Activated CD4-positive, alpha-beta T cell treated with anti-CD3 and anti-CD28 coated beads, Interleukin-2, amount 10 ng/mL, durations not matched to agents 7 days and 5 days (primary cell): ENCODE results near the gene POMC. TPM values are rescaled to one million over a fixed set of nuclear protein-coding genes. Genes with fewer than 3 reads are reported as not detected.
A peak's percentile ranks its signal among the peaks of the same experiment; 100 is the strongest.
"Not testable (repeated sequence)": the region's sequence is repeated elsewhere in the genome, so short reads cannot be mapped to it uniquely, and the experiment has no call there.

Source experiments
- CTCF ChIA-PET: fragments of 350-600 bp; sonication (Branson Sonifier 250); formaldehyde crosslinking; loops from one replicate; lab custom pipeline; 2021; ENCODE audit warnings: antibody characterized with exemption; lab: Charles Lee
- POLR2A ChIA-PET: fragments of 350-600 bp; sonication (Branson Sonifier 250); formaldehyde crosslinking; loops from one replicate; lab custom pipeline; 2021; ENCODE audit warnings: antibody characterized with exemption; lab: Charles Lee
- DNase-seq: peaks from one replicate; pipeline ENCODE4 v3.0.0-alpha.2; 2020
- H3K27ac Mint-ChIP-seq: one replicate; pipeline ENCODE4 v1.8.0; 2021; ENCODE audit warnings: mild to moderate bottlenecking, moderate library complexity, mixed read lengths
- H3K27me3 Mint-ChIP-seq: one replicate; pipeline ENCODE4 v1.8.0; 2021; ENCODE audit warnings: mixed read lengths
- H3K36me3 Mint-ChIP-seq: one replicate; pipeline ENCODE4 v1.8.0; 2021; ENCODE audit warnings: low read depth, mixed read lengths
- H3K4me1 Mint-ChIP-seq: one replicate; pipeline ENCODE4 v1.8.0; 2021; ENCODE audit warnings: mixed read lengths
- H3K4me3 Mint-ChIP-seq: one replicate; pipeline ENCODE4 v1.8.0; 2021; ENCODE audit warnings: mild to moderate bottlenecking, moderate library complexity, mixed read lengths
- H3K9me3 Mint-ChIP-seq: one replicate; pipeline ENCODE4 v1.8.0; 2021; ENCODE audit warnings: mixed read lengths
- total RNA-seq, 2 experiments: library from RNA; stranded (reverse); gene quantifications; one replicate each; pipeline ENCODE4 v1.2.3, GENCODE V29; 2021

Gene POMC
- total RNA-seq, 2 experiments from 2014 or later = 4.1 to 5.0 TPM

DNA sequence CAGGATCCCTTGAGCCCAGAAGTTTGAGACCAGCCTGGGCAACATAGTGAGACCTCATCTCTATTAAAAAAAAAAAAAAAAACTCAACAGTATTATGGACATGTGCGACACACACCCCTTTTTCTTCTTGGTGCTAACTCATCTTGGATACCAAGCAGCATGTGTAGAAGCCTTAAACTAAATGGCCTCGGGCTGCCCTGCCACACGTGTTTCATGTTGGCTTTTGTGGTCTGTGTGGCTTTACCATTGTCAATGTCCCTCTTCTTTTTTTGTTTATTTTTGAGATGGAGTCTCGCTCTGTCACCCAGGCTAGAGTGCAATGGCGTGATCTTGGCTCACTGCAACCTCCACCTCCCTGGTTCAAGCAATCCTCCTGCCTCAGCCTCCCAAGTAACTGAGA, 17.4 kb downstream of the POMC start:
- H3K9me3 Mint-ChIP-seq, H3K36me3 Mint-ChIP-seq, H3K4me3 Mint-ChIP-seq, DNase-seq, H3K4me1 Mint-ChIP-seq, H3K27ac Mint-ChIP-seq, POLR2A ChIA-PET, H3K27me3 Mint-ChIP-seq, CTCF ChIA-PET: not testable (repeated sequence)

DNA sequence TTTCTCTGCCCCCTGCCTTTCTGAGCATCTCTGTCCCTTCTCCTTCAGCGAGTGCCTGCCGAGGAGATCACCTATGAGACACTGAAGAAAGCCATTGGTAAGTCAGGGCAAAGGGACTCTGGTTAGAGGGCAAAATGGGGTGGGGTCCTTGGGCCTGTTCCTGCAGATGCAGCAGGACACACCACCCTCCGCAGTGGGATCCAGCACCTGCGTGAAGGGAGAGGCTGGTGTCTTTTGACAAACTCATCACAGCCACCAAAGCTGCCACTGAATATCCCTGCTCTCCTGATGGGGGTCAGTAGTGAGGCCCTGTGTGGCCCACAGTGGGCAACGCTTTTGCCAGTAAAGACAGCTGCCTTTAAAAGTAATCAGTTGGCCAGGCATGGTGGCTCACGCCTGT, 18.7 kb downstream of the POMC start:
- DNase-seq = no peak
- H3K4me1 Mint-ChIP-seq = peaks cover 4% of the 10 kb centered on the region
- POLR2A ChIA-PET = no interaction called here
- H3K27ac Mint-ChIP-seq = no peak overlapping the region
- CTCF ChIA-PET = no interaction called here
- no peaks in the 10 kb centered on the region for H3K9me3 Mint-ChIP-seq
- peaks cover 5% of the 10 kb centered on the region for H3K27me3 Mint-ChIP-seq
- H3K36me3 Mint-ChIP-seq = no peaks in the 10 kb centered on the region
- H3K4me3 Mint-ChIP-seq = no peak overlapping the region

DNA sequence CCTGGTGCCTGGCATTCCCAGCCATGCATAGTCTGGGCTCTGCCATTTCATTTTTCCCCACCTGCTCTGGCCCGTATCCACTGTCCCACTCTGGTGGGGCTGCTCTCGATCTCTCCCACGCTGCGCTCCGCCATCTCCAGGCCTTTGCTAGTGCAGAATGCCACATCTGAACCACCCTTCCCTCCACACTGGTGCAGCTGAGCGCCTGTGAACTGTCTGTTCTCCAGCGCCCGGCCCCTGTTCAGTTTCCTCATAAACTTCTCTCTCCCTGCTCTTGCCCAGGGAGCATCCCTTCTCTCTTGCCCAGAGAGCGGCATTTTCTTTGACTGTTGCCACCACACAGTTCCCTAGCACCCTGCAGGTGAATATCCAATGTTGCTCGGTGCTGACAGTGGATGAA, 21.5 kb downstream of the POMC start:
- Mint-ChIP-seq H3K9me3 (no peaks in the 10 kb centered on the region), H3K27ac (no peak overlapping the region), H3K27me3 (peaks cover 5% of the 10 kb centered on the region), H3K4me3 (no peak overlapping the region), H3K36me3 (no peaks in the 10 kb centered on the region), H3K4me1 (peaks cover 4% of the 10 kb centered on the region)
- ChIA-PET CTCF (no interaction called here), POLR2A (no interaction called here)
- DNase-seq = no peak

DNA sequence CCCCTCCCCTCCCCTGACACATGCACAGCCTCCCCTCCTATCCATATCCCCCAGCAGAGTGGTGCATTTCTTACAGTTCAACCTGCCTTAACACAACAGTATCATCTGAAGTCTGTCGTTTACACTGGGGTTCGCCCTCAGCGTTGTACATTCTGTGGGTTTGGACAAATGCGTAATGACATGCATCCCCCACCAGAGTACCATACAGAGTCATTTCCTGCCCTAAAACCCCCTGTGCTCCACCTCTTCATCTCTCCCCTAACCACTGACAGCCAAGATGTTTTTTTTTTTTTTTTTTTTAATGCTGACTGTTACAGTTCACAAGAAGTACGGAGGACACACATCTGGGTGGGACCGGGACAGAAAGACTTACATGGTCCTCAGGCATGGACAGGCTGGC, 22.6 kb downstream of the POMC start:
- Mint-ChIP-seq H3K9me3 (no peaks in the 10 kb centered on the region), H3K4me3 (no peak overlapping the region), H3K4me1 (peaks cover 4% of the 10 kb centered on the region), H3K36me3 (no peaks in the 10 kb centered on the region), H3K27ac (no peak overlapping the region), H3K27me3 (peaks cover 5% of the 10 kb centered on the region)
- ChIA-PET POLR2A (no interaction called here), CTCF (interaction anchor here (1.1 kb wide), 1 partner anchor 78 kb away, joined by 3 read pairs; no protein-coding TSS in a partner anchor)
- DNase-seq = no peak

DNA sequence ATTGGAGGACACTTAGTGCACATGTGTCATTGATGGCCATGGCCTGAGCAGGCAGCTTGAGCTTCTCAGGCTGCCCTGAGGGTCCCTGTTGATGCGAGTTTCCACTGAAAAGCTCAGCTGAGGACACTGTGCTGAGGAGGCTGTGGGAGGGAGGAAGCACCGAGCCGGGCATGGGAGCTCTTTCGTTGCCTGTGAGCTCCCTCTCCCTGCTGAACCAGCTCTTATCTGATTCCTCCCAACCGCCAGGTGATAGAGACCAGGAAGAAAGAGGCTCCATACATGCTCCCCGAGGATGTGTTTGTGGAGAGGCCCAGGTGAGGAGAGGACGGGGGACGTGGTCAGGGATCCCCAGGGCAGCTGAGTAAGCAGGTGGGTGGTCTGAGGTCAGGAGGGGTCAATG, 27.3 kb downstream of the POMC start:
- H3K4me3 Mint-ChIP-seq = no peak overlapping the region
- peaks cover 4% of the 10 kb centered on the region for H3K4me1 Mint-ChIP-seq
- ChIA-PET POLR2A (no interaction called here), CTCF (interaction anchor here (0.6 to 0.7 kb wide), 3 partner anchors 56 to 982 kb away, joined by 3 read pairs; no protein-coding TSS in a partner anchor)
- H3K27ac Mint-ChIP-seq = no peak overlapping the region
- H3K9me3 Mint-ChIP-seq = no peaks in the 10 kb centered on the region
- H3K36me3 Mint-ChIP-seq = no peaks in the 10 kb centered on the region
- H3K27me3 Mint-ChIP-seq = peaks cover 15% of the 10 kb centered on the region
- DNase-seq = no peak

DNA sequence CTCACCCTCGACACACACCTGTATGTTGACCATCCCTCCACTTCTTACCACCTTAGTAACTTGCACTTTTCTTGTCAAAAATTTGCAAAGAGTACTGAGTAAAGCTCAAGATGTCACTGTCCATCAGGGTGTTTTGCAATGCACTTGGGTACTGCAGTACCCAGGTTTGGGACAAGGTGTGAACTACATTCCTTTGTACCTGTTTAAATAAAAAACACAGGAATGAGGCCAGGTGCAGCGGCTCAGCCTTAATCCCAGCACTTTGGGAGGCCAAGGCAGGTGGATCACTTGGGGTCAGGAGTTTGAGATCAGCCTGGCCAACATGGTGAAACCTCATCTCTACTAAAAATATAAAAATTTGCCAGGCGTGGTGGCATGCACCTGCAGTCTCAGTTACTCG, 27.8 kb downstream of the POMC start:
- DNase-seq, H3K4me3 Mint-ChIP-seq, H3K9me3 Mint-ChIP-seq, H3K36me3 Mint-ChIP-seq, POLR2A ChIA-PET, H3K4me1 Mint-ChIP-seq, H3K27ac Mint-ChIP-seq: not testable (repeated sequence)
- CTCF ChIA-PET = interaction anchor here (0.6 kb wide), 1 partner anchor 56 kb away, joined by 3 read pairs; no protein-coding TSS in a partner anchor
- peaks cover 16% of the 10 kb centered on the region for H3K27me3 Mint-ChIP-seq

DNA sequence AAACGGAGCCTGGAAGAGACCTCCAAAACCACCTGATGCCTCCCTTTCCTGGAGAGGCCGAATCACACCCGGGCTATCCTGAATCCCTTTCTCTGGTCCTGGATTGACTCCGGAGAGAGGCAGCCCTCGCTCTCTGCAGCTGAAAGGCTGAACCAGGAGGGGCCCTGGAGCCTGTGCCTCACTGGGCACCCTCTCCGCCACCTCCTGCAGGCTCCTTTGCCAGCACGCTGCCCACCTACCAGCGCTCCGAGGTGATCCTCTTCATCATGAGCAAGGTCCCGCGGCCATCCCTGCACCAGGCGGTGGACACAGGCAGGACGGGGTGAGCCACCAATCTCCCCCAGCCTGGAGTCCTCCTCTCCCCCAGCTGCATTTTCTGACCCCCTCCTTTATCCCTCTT, 35.7 kb downstream of the POMC start:
- no peaks in the 10 kb centered on the region for H3K9me3 Mint-ChIP-seq
- H3K4me1 Mint-ChIP-seq = peaks cover 16% of the 10 kb centered on the region
- no peak for DNase-seq
- ChIA-PET POLR2A (no interaction called here), CTCF (no interaction called here)
- H3K36me3 Mint-ChIP-seq = no peaks in the 10 kb centered on the region
- peaks cover 58% of the 10 kb centered on the region for H3K27me3 Mint-ChIP-seq
- no peak overlapping the region for H3K27ac Mint-ChIP-seq
- no peak overlapping the region for H3K4me3 Mint-ChIP-seq

DNA sequence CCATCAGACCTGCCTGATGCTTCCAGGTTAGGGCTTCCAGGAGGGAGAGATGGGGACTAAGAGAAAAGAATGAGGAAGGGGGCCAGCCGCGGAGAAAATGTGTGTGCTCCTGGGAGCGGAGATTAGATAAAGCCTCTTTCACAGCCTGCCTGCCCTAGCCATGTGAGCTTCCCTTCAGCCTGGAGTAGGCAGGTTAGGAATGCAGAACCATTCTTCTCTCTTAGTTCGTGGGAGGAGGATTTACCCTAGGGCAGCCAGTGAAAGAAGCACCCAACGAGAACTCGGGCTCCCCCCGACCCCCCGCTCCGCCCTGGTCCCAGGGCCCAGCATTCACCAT, 36.1 kb downstream of the POMC start:
- DNase-seq = no peak
- Mint-ChIP-seq H3K27ac (no peak overlapping the region), H3K36me3 (no peaks in the 10 kb centered on the region), H3K4me1 (peaks cover 16% of the 10 kb centered on the region), H3K27me3 (peaks cover 57% of the 10 kb centered on the region), H3K4me3 (no peak overlapping the region), H3K9me3 (no peaks in the 10 kb centered on the region)
- CTCF ChIA-PET = interaction anchor here (5.4 kb wide), 1 partner anchor 157 kb away, joined by 44 read pairs; no protein-coding TSS in a partner anchor
- POLR2A ChIA-PET = no interaction called here

DNA sequence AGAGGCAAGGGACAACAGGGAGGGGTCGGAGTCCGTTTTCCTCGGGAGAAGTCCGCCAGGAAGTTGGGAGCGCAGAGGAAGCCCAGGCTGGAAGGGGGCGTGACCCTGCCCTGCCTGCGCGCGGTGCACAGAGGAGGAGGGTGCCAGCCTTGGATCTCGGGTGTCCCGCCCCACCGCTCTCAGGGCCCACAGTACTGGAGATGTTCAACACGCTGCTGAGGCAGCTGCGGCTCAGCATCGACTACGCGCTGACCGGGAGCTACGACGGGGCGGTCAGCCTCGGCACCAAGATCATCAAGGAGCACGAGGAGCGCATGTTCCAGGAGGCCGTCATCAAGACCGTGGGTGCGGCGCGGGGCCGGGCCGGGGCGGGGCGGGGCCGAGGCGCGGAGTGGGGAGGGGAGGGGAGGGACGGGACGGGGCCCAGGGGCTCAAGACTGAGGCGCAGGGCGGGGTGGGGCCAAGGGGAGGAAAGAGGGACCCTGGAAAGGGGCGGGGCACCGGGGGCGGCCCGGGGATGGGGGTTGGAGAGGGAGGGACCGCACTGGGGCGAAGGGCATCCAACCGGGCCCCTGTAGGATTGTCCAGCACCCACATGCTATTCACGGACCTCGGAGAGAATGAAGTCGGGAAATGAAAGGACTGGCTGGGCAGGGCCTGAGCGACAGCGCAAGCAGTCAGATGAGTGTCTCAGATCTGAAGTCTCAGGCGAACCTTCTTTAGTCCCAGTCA, 36.6 kb downstream of the POMC start:
- H3K36me3 Mint-ChIP-seq = no peaks in the 10 kb centered on the region
- H3K27ac Mint-ChIP-seq = no peak overlapping the region
- no peaks in the 10 kb centered on the region for H3K9me3 Mint-ChIP-seq
- CTCF ChIA-PET = interaction anchor here (5.4 kb wide), 1 partner anchor 156 kb away, joined by 44 read pairs; no protein-coding TSS in a partner anchor
- H3K4me1 Mint-ChIP-seq = peaks cover 16% of the 10 kb centered on the region
- DNase-seq = peak; percentile 20
- H3K4me3 Mint-ChIP-seq = peak overlapping the region; percentile 56
- POLR2A ChIA-PET = no interaction called here
- peaks cover 52% of the 10 kb centered on the region for H3K27me3 Mint-ChIP-seq

DNA sequence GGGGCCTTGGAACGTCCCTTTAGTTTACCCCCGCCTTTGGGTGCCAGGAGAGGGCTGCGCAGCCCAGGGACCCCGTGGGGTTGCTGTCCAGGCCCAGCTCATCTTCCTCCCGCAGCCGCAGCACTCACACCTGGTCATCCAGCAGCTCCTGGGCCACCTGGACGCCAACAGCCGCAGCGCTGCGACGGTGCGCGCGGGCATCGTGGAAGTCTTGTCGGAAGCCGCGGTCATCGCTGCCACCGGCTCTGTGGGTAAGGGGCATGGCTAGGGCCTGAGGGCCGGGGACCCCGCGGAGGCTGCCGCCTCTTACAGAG, 37.2 kb downstream of the POMC start:
- ChIA-PET CTCF (interaction anchor here (5.4 kb wide), 1 partner anchor 156 kb away, joined by 44 read pairs; no protein-coding TSS in a partner anchor), POLR2A (no interaction called here)
- H3K9me3 Mint-ChIP-seq = no peaks in the 10 kb centered on the region
- H3K4me3 Mint-ChIP-seq = peak overlapping the region; percentile 56
- H3K36me3 Mint-ChIP-seq = no peaks in the 10 kb centered on the region
- peaks cover 52% of the 10 kb centered on the region for H3K27me3 Mint-ChIP-seq
- H3K27ac Mint-ChIP-seq = no peak overlapping the region
- H3K4me1 Mint-ChIP-seq = peaks cover 16% of the 10 kb centered on the region
- no peak for DNase-seq

DNA sequence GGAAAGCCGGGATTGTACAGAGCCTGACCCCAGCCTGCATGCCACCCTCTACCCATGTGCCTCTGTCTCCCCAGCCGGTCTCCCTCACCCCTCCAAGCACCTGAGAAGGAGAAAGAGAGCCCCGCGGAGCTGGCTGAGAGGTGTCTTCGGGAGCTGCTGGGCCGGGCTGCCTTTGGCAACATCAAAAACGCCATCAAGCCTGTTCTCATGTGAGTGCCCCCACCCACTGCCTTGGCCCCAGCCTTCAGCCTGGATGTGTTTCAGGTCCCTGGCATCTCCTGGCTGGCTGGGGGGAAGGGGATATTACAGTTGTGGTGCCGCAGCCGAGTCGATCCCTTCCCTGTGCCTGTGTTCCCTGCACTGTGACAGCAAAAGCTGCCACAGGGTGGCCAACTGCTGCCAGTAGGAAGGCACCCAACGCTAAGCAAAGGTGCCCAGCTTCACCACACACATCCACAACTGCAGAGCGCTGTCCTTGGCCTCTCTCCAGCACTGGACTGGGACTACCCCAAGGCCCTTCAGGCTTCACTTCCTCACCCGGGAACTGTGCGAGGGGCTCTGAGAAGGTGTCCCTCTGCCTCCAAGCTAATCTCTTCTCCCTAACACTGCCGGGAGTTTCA, 38.4 kb downstream of the POMC start:
- Mint-ChIP-seq H3K9me3 (no peaks in the 10 kb centered on the region), H3K4me3 (no peak overlapping the region), H3K36me3 (no peaks in the 10 kb centered on the region), H3K27me3 (peaks cover 45% of the 10 kb centered on the region), H3K27ac (no peak overlapping the region), H3K4me1 (peaks cover 16% of the 10 kb centered on the region)
- ChIA-PET POLR2A (no interaction called here), CTCF (interaction anchor here (0.6 to 5.4 kb wide), 7 partner anchors 24 to 721 kb away, joined by 3 to 44 read pairs (median 4); no protein-coding TSS in a partner anchor)
- no peak for DNase-seq

DNA sequence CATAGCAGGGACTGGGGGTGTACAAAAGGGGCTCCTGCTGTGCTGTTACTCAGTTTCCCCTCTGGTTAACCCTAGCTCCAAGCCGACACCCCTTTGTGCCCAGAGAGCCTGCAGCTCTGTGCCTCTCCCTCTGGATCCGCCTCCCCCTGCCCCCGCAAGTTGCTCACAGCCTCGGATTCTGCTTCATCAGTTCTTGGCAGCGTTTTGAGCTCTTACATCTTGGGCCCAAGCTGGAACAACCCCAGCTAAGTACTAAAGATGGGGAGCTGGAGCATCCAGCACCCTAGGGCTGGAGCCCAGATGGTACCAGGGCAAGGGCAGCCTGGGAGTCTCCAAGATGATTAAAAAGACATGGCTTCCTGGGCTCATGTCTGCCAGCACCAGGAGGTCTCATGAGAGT, 40.7 kb downstream of the POMC start:
- POLR2A ChIA-PET = no interaction called here
- H3K4me1 Mint-ChIP-seq = peaks cover 14% of the 10 kb centered on the region
- DNase-seq = no peak
- CTCF ChIA-PET = interaction anchor here (0.6 to 5.4 kb wide), 3 partner anchors 146 to 755 kb away, joined by 4 to 44 read pairs (median 5); no protein-coding TSS in a partner anchor
- no peaks in the 10 kb centered on the region for H3K9me3 Mint-ChIP-seq
- peaks cover 25% of the 10 kb centered on the region for H3K27me3 Mint-ChIP-seq
- H3K27ac Mint-ChIP-seq = no peak overlapping the region
- no peaks in the 10 kb centered on the region for H3K36me3 Mint-ChIP-seq
- H3K4me3 Mint-ChIP-seq = no peak overlapping the region

DNA sequence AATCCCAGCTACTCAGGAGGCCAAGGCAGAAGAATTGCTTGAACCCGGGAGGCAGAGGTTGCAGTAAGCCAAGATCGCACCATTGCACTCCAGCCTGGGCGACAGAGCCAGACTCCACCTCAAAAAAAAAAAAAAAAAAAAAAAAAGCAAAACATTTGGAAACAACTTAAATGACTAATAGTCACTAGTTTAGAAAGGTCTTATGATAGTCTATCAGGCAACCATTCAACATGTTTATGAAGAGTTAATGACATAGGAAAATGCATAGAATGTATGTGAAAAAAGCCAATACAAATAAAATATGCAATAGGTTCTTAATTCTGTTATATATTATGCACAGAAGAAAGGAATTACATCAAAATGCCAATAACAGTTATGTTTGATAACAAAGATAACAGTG, 41.3 kb downstream of the POMC start:
- CTCF ChIA-PET = interaction anchor here (1.5 to 5.4 kb wide), 2 partner anchors 145 to 151 kb away, joined by 5 to 44 read pairs; no protein-coding TSS in a partner anchor
- DNase-seq, H3K9me3 Mint-ChIP-seq, H3K27ac Mint-ChIP-seq, H3K36me3 Mint-ChIP-seq, POLR2A ChIA-PET, H3K4me3 Mint-ChIP-seq: not testable (repeated sequence)
- peaks cover 13% of the 10 kb centered on the region for H3K4me1 Mint-ChIP-seq
- H3K27me3 Mint-ChIP-seq = peaks cover 19% of the 10 kb centered on the region
